IPS-18c (cell line): ENCODE results near the gene METTL4.
"Not testable (repeated sequence)": the region's sequence is repeated elsewhere in the genome, so short reads cannot be mapped to it uniquely, and the experiment has no call there.

Source experiments
- H3K4me3 ChIP-seq: 2 replicates; pipeline ENCODE4 v1.7.0; 2013; ENCODE audit warnings: low read depth, mild to moderate bottlenecking, low read length, moderate library complexity; ENCODE audit not compliant: insufficient read depth
- H3K9me3 ChIP-seq: one replicate; pipeline ENCODE4 v1.6.1; 2013; ENCODE audit warnings: mild to moderate bottlenecking, low read length, moderate library complexity; ENCODE audit not compliant: control insufficient read depth, insufficient read depth

METTL4 gene

DNA sequence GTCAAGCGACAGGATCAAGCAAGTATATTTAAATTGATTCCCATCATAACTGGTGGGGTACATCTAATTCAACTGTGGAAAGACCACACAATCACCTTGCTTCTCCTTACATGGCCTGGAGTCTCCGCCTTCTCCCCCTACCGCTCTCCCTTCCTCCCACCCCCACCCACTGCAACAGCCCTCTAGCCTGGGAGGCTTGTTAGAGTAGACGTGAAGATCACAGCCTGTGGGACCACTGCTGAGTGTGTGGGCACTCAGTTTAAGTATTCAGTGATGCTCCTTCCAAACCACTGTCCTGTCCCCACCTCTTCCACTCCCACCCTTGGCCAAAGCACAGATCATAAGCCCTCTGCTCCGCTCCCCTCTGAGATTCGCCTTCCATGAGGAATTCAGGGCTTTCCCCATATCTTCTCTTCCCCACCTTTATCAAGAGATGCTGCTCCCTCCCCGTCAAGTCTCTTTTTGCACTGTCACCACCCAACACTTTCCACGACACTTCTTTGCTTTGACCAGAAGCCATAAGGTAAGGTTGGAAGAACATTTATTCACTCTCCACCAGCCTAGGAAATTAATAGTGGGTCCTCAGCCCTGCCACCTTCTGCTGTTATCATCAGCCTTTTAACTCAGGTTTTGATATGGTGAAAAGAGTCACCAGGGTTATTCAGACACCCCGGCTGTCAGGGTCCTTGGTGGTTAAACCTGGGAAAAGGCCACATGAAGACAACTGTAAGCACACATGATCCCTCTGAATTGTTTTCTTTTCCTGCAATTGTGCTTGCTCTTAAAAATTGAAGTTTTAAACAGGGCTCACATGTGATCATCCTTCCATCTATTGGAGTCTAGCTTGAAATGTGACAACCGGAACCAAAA is 1.7 kb downstream of the METTL4 start:
- Histone ChIP-seq H3K9me3 (no peaks in the 10 kb centered on the region), H3K4me3 (no peak overlapping the region; the same call in 1 of the 2 replicates)

DNA sequence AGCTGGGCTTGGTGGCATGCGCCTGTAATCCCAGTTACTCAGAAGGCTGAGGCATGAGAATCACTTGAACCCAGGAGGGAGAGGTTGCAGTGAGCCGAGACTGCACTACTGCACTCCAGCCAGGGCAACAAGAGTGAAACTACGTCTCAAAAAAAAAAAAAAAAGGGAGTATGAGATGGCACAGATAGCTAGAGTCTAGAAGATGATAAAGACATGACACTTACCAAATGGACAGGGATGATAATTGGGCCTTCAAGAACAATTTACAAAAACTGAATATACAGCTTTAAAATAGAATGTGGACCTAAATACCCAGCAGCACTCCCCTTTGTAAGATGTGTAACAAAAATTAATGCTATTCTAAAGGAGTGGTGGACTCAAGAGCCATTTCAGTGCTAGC is 2.7 kb downstream of the METTL4 start:
- Histone ChIP-seq H3K9me3 (no peaks in the 10 kb centered on the region), H3K4me3 (no peak overlapping the region)

DNA sequence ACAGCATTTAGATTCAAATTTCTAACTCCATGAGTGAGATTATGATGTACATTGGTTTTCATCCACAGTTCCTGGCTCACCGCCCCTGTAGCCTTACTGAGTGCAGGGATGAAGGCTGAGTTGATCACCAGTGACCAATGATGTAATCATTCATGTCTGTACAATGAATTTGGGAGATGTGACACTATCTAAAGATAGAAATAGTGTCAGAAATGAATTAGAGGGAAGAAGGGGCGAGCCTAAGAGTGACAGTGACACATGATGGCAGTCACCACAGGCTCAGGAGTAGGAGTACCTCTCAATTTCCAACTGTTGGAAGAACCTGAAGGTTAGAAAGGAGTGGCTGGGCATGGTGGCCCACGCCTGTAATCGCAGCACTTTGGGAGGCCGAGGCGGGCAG is 3.2 kb downstream of the METTL4 start:
- Histone ChIP-seq H3K4me3 (no peak overlapping the region), H3K9me3 (no peaks in the 10 kb centered on the region)

DNA sequence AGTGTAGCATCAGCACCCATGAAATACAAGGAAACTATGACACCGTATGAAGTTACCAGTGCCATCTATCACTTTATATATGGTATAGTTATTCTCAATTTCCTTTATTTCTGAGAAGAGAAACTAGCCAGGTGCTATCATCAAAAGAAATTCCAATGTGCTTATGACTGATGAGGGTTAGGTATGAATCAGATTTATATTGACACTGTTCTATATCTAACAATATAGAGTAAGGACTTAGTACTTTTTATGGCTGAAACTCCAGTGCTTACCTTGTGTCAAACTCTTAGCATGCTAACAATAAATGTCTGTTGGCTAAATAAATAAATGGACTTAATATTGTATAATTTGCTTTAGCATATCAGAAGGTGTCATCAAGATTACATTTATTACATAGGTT is 6.9 kb downstream of the METTL4 start:
- Histone ChIP-seq H3K9me3 (no peaks in the 10 kb centered on the region), H3K4me3 (no peak overlapping the region)

DNA sequence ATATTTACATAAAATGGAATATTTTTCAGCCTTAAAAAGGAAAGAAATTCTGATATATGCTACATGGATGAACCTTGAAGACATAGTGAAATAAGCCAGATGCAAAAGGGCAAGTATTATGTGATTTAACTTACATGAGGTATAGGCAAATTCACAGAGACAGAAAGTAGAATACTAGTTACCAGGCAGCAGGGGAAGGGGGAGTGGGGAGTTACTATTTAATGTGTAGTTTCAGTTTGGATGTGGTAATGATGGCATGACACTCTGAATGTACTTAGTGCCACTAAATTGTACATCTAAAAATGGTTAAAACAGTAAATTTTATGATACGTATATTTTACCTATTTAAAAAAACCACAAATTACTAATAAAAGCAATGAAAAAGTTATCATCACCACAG is 12.1 kb downstream of the METTL4 start:
- Histone ChIP-seq H3K9me3 (no peaks in the 10 kb centered on the region), H3K4me3 (no peak overlapping the region)

DNA sequence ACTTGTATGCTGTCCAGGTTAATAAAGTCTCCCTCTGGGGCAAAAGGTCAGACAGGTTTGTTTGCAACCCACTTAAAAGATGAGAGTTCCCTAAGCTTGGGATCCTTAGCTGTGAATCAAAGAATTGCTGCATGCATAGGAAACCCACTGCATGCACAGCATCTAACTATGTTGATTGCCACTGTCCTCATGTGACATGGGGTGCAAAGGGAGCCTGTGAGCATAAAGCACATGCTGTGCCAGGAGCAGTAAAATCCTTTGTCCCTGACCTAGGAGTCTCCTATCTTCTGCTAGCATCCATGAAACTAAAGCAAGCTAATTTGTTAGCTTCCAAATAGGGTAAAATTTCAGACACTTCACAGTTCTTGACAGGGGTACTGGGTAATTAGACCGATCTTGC is 13.8 kb downstream of the METTL4 start:
- Histone ChIP-seq H3K4me3 (no peak overlapping the region), H3K9me3 (no peaks in the 10 kb centered on the region)

DNA sequence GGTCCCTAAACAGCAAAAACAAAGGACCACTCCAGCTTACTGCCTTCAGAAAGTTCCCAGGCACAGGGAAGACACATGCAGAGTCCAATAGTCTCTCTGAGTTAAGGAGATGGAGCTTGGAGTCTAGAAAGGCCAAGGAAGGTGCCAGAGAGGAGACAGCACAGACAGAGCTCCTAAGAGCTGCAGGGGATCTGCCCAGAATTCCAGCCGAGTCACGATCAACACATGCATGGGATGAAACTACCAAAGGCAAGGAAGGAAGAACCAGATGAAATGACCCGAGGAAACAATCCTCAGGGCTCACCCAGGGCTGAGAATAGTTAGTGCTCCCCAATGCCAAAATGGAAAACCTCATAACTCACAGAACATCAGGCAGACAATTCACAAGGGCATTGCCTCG is 15.4 kb downstream of the METTL4 start:
- no peaks in the 10 kb centered on the region for H3K9me3 ChIP-seq

DNA sequence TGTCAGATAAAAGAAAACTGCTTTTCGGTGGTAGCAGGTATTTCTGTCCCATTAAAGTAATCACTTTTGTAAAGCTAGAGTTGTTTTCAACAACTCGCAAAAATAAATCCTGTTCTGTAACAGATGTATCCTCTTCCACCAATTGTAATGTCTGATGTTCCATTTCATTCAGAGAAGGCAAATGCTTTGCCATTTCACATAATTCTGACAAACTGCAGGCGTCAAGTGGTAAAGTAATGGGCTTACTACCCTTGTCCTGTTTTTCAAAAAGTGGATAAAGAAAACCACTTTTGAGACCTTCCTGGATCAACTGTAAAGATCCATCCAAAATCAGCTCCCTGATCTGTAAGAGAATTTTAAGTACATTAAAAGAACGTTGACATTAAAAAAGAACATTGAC is 16.6 kb downstream of the METTL4 start:
- H3K4me3 ChIP-seq, result no peak overlapping the region
- H3K9me3 ChIP-seq, result no peaks in the 10 kb centered on the region

More for the DNA sequence above, 15.4 kb downstream of the METTL4 start:
- H3K4me3 ChIP-seq, result no peak overlapping the region

DNA sequence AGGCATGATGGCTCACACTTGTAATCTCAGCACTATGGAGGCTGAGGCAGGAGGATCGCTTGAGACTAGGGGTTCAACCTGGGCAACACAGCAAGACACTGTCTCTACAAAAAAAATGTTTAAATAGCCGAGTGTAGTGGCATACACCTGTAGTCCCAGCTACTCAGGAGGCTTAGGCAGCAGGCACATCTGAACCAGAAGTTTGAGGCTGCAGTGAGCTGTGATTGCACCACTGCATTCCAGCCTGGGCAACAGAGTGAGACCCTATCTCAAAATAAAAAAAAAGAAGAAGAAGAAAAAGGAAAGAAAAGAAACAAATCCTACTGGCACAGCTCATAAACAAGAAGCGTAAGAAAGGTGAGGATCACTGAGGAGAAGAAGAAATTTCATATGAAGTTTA is 19.9 kb downstream of the METTL4 start:
- Histone ChIP-seq H3K9me3 (no peaks in the 10 kb centered on the region), H3K4me3 (no peak overlapping the region)

DNA sequence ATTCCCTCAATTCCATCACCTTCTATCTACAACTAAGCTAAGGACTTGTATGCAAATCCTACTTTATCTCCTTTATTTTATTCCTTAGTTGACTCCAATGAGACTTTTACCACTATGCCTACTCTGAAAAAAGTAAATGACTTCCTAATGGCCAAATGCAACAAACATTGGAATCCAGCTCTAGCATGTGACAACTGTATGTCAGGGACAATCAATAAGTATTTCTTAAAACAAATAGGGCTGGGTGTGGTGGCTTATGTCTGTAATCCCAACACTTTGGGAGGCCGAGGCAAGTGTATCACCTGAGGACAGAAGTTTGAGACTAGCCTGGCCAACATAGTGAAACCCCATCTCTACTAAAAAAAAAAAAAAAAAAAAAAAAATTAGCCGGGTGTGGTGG is 21.8 kb downstream of the METTL4 start:
- Histone ChIP-seq H3K9me3 (no peaks in the 10 kb centered on the region), H3K4me3 (no peak overlapping the region)

DNA sequence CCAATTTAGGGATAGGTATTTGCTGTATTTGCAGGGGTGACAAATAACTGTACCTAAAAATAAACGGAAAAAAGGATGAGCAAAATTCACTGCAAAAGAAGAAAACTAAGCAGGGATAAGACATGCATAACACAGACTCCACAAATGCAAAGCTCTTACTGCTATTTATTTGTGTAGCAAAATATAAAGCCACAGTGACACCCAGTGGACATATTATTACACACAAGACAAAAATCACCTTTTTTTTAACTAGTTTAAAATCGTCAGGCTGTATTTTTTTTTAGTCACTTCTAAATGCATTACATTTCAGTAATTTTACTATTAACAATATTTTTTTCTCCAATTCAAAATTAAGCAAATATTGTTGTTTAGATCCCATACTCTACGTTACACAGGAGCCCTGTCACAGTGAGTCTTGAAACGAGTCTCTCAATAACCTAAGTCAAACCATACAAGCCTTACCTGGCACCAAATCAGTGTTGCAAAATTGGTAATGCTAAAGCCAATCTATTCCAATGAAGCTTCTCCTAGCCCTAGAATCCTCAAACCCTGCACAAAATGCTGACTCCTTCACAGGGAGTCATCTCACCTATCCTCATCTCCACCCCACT is 23.7 kb downstream of the METTL4 start:
- H3K4me3 ChIP-seq, result no peak overlapping the region
- H3K9me3 ChIP-seq, result no peaks in the 10 kb centered on the region

DNA sequence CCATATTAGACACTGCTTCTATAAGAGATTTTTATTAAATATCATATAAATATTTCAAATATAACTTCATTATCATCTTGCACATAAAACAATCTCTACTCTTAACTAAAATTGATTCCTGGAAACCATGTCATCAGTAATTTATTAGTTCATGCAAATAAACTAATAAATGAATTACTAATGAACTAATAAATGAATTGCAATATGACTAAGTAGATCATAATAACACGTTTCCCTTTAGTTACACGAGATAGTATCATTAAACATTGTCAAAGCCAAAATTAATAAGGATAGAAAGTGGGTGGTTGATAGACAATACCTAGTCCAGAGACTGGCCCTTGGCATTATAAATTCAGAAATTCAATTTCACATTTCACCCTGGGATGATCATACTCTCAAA is 26.1 kb downstream of the METTL4 start:
- H3K4me3 ChIP-seq, result no peak overlapping the region
- H3K9me3 ChIP-seq, result no peaks in the 10 kb centered on the region

DNA sequence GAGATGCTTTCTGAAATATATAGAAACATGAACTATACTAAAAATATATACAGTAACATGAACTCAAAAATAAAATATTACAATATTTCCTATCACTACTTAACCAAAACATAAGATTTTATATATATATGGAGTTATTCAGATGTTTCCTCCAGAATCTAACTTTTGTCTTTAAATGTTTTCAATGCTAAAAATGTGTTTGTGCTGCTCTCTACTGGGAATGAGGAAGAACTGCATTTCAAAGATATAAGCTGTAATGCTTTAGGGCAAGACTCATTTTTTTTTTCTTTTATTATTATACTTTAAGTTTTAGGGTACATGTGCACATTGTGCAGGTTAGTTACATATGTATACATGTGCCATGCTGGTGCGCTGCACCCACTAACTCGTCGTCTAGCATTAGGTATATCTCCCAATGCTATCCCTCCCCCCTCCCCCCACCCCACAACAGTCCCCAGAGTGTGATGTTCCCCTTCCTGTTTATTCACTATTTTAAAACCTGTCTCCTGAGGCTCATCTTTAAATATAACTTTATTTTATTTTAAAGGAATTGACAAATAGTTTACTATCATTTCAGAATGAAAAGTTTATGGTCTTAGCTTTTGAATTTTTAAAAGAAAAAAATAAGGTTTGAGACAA is 29.3 kb downstream of the METTL4 start:
- not testable (repeated sequence) for H3K4me3 ChIP-seq, H3K9me3 ChIP-seq

DNA sequence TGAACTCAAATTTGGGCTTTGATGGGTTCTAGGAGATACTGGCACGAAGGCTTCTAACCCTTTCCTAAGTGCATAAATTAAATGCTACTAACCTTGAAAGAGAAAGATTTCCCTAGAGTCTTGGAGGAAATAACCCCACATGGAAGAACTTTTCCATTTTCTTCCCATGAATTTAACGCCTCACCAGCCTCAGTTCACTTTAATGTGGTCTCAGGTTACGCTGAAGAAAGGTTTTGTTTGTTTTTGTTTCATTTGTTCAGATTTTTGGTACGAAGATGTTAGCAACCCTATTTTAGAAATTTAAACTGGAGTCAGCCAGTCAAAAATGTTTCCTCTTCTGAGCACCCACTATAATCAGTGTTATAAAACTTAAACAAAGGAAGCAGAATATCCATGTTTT is 30.7 kb downstream of the METTL4 start:
- Histone ChIP-seq H3K4me3 (no peak overlapping the region), H3K9me3 (no peaks in the 10 kb centered on the region)

DNA sequence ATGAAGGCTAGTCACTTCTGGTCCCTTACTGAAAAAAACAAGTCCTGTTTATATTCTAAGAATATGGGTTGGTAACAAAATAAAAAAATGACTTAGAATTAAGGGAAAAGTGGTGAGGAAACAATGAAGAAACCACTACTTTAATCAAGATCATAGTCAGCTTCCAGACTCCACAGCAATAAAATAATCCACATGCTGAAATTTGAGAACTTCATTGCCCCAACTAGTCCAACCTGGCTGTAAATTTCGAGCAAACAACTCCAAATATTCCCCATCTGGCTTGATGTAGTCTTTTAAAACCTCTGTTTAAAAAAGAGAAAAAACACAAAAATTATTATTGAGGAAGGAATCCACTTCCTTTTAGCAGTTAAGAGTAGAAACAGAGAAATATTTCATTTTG is 32.5 kb downstream of the METTL4 start:
- no peaks in the 10 kb centered on the region for H3K9me3 ChIP-seq

DNA sequence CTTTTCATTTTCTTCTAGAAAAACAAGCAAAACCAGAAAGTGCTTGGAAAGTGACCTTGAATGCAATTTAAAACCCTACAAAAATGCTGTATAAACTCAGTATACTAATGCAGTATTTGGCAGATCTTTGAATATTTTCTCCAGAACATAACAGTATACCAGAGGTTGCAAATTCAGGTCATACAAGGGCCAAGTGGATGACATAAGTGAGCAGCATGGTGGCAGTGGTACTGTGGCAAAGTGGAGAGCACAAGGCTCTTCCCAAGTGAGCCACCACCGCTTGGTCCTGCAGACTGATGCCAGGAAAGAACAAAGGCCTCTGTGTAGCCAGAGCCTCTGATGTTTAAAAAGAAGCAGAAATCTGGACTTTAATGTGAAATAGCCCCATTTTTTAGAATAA is 33.1 kb downstream of the METTL4 start:
- Histone ChIP-seq H3K9me3 (no peaks in the 10 kb centered on the region), H3K4me3 (no peak overlapping the region)

More for the DNA sequence above, 32.5 kb downstream of the METTL4 start:
- no peak overlapping the region for H3K4me3 ChIP-seq

DNA sequence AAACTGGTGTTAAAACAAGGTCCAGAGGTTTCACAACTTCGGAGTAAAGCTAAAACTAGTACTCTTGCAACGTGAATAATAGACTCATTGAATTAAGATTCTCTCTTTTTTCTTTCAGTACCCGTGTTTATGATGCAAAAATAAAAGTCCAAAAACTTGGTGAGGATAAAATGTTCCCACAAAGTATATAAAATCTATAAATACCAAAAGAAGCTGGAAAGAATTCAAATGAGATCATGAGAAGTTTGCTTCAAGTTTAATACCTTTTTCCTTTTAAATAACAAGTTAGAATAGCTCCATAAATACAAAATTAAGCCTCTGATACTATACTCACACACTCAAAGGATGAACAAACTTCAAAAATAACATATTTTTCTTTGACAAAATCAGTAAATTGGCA is 34.0 kb downstream of the METTL4 start:
- Histone ChIP-seq H3K9me3 (no peaks in the 10 kb centered on the region), H3K4me3 (no peak overlapping the region)

DNA sequence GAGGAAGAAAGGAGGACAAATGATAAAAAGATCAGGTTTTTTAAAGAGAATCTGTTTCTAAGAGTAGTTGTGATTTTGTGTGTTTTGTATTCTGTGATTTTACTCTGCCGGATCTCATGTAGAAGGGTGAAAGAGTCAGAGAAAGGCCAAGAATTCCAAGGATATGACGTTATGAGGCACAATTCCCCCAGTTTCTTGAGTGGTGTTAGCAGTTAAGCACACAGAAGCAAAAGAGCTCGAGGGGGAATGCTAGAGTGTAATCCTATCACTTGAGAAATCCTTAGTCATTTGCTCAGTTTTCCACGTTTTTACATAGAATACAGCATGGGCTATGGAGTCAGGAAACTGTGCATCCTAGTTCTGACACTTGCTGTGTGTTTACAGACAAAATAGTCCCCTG is 34.8 kb downstream of the METTL4 start:
- Histone ChIP-seq H3K9me3 (no peaks in the 10 kb centered on the region), H3K4me3 (no peak overlapping the region)
